HG03442 (cell line): ENCODE data around the gene PET100.
A peak's percentile ranks its signal among the peaks of the same experiment; 100 is the strongest.

Source experiments
- ATAC-seq: cut with Tn5 transposase; IDR thresholded peaks from one replicate; pipeline ENCODE4 v1.9.1; 2021; ENCODE audit warnings: mild to moderate bottlenecking, moderate library complexity; ENCODE audit not compliant: unreplicated experiment

The PET100 gene

DNA sequence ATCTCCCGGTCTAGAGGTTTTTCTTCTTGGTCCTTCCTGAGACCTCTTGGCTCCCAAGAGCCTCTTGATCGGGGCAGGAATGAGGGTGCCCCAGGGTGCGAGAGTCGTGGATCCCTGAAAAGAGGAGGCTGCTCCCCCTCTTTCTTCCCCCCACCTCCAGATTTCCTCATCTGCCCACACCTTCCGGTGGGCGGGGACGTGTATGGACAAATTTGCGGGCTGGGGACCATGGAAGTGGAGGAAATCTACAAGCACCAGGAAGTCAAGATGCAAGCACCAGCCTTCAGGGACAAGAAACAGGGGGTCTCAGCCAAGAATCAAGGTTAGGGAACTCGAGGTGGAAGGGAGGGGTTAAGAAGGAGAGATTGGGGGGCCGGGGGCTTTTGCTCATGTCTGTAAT is 47.3 kb downstream of the PET100 start, which contains the start of gene MCEMP1:
TSS of gene MCEMP1 (plus strand) at position 237 of the 400 bp plus-strand sequence. CDS start at position 268, 31 bp downstream.
- ATAC-seq, result no peak

DNA sequence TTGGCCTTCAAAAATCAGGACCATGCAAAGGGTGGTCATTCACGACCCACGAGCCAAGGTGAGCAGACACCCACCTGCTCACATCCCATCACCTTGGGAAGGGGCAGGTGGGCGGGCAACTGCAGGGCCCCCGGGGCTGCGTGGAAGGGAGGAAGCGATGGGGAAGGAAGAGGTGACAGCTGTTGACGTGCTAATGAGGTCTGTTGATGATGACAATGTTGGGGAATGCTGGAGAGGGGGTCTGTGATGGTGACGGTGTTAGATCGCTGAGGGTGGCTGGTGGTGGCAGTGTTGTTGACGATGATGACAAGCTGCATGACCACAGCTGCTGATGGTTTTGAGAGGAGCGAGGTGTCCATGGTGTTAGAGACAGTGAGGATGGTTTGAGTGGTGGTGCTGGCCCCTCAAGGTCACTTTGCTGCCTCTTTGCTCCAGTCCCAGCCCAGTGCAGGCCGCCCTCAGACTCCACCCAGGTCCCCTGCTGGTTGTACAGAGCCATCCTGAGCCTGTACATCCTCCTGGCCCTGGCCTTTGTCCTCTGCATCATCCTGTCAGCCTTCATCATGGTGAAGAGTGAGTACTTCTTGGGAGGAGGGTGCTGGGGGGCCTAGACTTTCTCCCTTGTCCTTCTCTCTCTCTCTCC is 48.2 kb downstream of the PET100 start:
- no peak for ATAC-seq

DNA sequence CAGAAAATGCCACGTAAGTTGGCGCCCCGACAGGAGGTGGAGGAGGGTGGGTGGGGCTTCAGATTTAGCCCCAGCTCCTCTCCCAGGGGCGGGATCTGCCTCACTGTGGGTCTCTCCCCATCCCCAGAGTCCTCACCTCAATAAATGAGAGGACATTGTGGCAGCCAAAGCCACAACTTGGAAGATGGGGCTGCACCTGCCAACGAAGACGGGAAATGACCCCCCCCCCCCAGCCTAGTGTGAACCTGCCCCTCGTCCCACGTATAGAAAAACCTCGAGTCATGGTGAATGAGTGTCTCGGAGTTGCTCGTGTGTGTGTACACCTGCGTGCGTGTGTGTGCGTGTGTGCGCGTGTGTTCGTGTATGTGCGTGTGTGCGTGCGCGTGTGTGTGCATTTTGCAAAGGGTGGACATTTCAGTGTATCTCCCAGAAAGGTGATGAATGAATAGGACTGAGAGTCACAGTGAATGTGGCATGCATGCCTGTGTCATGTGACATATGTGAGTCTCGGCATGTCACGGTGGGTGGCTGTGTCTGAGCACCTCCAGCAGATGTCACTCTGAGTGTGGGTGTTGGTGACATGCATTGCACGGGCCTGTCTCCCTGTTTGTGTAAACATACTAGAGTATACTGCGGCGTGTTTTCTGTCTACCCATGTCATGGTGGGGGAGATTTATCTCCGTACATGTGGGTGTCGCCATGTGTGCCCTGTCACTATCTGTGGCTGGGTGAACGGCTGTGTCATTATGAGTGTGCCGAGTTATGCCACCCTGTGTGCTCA is 49.6 kb downstream of the PET100 start:
- ATAC-seq, result no peak

DNA sequence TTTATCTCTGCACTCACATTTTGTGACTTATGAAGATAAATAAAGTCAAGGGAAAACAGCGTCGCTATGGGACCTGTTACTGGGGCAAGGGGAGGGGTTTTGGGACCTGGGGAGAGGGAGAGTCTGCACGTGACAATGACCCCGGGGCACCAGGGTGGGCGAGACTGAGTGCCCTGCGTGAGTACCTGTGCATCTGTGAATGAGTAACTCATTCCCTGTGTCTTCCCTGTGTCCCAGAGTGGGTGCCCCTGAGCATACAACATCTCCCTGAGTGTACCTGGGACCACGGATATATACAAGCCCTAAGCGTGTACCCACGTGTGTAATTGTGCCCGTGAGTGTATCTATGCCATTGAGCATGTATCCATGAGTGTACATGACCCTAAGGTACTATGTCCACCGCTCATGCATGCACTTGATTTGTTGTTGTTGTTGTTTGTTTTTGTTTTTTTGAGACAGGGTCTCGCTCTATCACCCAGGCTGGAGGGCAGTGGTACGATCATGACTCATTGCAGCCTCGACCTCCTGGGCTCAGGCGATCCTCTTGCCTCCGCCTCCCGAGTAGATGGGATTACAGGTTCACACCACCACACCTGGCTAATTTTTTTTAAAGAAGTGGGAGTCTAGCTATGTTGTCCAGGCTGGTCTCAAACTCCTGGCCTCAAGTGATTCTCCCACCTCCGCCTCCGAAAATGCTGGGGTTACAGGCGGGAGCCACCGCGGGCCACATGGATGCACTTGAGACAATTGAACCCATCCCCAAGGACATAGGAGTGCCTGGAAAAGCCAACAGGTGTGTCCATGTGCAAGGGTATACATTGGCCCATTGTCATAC is 50.4 kb downstream of the PET100 start:
- ATAC-seq, result no peak

DNA sequence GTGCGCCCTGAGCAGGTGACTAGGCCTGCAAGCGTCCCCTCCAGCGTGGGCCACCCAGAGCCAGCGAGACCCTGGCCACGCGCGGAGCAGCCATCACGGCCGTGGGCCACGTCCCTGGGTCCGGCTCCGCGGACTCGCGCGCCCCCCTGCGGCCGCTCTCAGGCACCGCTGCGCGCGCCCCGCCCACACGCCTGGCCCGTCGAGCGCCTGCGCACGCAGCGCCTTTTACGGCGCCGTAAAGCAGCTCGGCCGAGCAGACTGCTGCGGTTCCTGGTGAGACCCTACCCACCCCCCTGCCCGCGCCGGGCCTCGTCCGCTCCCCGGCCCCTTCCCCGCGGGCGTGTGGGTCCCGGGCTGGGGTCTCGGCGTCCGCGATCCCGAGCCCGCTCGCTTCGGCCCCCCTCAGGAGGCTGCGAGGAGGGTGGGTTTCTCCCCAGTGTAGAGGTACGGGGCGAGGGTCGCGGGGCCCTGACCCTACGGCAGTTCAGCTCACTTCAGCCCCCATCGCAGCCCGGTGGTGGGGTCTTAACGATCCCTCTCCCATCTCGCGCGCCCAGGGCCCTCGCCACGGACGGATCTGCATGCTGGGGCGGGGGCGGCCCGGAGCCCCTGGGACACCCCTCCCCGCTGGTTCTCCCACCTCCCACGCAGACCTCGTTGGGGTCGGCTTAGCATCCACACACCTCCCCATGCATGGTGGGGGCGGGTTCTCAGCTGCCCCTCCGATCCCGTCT is 51.2 kb downstream of the PET100 start, which contains the start of gene TRAPPC5:
TSS of gene TRAPPC5 (plus strand) at position 228 of the 734 bp plus-strand sequence. CDS start 1,421 bp downstream, outside the sequence.
- peak; percentile 67 for ATAC-seq
